Measurements from ENCODE around the gene ZDHHC11B.

ZDHHC11B gene

GRCh38 chr5:671459-672328 lies 112.8 kb downstream of the ZDHHC11B start:
- peak; percentile 69 for DNase-seq

DNA sequence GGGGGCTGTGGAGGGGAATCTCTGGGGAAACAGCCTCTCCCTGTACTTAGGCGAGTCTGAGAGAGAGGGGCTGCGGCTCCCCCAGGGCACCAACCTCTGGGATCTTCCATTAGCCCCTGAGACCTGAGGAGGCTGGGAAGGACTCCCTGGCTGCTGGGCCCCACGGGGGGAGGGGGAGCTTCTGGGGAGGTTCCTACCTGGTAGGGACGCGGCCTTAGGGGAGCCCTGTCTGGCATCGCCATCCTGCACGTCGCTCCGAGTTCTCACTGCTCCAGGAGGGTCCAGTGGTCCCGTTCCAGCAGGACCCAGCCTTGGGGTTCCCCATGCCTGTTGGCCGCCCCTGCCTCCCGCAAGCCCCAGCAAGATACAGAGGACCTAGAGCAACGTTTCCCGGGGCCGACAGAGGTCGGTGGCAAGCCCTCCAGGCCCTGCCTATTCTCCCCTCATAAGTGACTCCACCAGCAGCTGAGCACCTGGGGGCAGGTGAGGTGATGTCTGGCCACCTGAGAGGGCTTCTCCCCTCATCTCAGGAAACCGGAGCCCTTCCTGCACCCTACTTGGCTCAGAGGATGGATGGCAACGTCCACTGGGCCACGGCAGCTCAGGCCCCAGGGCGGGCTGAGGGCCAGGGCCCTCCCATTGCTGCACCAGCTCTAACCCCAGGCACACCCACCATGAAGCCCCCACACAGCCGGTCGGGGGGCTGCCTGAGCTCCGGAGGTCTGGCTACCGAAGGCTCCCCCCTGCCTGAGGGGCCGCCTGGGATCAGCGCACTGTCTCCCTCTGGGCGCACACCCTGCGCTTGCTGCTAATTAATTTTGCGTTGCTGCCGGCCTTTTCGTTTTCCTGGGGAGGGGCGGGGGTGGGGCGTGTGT lies 113.9 kb downstream of the ZDHHC11B start:
- no peak for DNase-seq

DNA sequence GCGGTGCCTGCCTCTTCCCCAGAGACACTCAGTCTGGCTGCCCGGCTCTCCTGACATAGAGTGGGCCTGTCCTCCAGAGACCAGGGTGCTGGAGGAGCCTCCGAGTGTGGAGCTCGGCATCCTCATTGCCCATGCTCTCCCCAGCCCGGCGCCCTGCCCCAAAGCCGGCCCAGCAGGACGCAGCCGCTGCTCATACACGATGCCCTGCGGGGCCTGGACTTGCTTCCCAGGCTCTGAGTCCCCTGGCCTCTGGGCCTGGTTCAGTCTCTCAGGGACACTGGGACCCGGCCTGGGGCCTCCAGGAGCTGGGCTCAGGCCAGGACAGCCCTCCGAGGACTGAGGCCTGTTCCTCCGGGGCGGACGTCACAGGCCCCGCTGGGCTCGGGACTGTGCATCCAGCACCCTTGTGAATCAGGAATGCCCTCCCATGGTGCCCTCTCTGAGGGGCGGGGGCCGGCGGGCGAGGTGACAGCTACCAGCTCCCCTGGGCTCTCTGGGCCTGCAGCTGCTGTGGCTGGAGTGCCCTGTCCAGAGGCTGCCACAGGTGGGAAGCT lies 114.6 kb downstream of the ZDHHC11B start:
- no peak for DNase-seq

GRCh38 chr5:669111-669841 lies 115.3 kb downstream of the ZDHHC11B start:
- no peak for DNase-seq

- no peak for DNase-seq
These were observed 116.1 kb downstream of the ZDHHC11B start for GRCh38 chr5:668283-668995.

DNA sequence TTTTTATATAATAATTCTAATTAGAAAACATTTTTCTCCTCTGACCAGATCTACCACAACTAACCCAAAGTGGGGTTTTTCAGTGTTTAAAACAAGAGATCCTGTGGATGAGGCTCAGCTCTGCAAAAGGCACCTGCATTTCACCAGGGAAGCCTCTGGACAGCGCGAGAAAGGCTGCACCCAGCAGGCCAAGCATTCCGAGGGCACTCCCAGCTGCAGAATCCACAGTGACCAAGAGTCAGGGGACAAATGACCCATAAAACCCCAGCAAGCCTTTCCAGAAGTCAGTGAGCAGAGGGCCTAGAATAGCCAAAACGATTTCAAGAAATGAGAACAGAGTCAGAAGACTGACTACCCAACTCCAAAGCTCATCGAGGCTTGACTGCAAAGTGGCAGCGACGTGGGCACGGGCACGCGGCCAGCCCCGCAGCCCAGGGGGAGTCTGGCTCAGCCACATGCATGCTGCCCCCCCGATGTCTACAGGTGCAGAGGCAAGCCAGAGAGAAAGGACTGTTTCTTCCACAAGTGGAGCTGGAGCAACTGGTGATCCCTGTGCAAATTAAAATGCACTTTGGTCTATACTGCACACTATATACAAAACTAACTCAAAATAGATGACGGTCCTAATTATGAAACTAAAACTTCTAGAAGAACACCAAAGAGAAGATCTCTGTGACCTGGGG lies 117.6 kb downstream of the ZDHHC11B start:
- no peak for DNase-seq

GRCh38 chr5:665956-666711 lies 118.4 kb downstream of the ZDHHC11B start:
- DNase-seq: no peak

DNA sequence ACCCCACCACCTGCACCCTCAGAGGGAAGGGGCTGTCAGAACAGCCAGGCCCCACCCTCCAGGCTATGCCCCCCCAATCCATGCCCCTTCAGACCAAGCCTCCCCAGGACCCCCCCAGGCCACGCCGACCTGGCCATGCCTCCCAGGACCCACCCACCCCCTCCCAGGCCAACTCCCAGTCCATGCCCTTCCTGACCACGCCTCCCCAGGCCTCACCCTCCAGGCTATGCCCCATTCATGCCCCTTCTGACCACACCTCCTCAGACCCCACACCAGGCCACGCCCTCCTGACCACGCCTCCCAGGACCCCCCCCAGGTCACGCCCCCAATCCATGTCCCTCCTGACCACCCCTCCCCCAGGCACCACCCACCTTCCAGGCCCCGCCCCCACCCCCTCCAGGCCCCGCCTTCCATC lies 119.0 kb downstream of the ZDHHC11B start:
- no peak for DNase-seq

GRCh38 chr5:664994-665360 lies 119.6 kb downstream of the ZDHHC11B start:
- no peak for DNase-seq

GRCh38 chr5:664343-664993 lies 120.1 kb downstream of the ZDHHC11B start:
- peak; percentile 57 for DNase-seq

DNA sequence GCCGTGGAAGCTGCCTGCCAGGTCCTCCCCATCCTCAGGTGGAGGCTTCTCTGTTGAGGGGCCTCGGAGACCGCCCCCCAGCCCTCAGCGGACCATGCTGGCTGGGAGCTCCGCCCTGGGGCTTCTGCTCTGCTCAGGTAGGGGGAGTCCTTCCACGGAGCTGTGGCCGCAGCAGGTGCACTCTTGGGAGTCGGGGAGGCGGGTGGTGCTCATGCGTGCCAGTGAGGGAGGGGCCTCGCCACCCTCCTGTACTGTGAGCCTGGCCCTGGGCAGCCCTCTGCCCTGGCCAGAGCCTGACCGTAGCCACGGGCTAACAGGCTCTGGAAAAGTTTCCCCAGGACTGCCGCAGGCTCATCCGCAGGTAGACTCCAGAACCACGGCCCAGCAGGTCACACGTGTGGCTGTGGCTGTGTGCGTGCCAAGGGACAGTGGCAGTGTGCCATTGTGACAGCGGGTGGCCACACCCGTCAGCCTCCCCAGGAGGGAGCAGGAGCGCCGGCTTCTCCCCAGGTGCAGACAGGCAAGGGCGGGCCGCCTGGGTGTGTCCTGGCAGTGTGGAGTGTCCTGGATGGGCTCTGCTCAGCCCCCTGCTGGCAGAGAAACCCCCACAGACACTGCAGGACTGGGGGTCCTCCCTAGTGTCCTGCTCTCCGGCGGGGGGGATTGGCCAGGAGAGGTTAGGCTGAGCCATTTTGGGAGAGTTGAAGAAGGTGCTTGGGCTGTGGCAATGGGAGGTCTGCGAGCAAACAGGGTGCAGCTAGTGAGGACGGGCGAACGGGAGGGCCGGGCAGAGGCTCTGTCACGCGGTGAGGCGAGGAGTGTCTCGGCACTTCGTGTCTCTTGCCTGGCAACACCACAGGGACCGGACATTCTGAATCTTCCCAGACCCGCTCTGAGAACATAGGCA lies 120.8 kb downstream of the ZDHHC11B start:
- DNase-seq: peak; percentile 93

GRCh38 chr5:662751-663435 lies 121.6 kb downstream of the ZDHHC11B start:
- DNase-seq: no peak

GRCh38 chr5:661891-662750 lies 122.4 kb downstream of the ZDHHC11B start:
- DNase-seq: no peak

DNA sequence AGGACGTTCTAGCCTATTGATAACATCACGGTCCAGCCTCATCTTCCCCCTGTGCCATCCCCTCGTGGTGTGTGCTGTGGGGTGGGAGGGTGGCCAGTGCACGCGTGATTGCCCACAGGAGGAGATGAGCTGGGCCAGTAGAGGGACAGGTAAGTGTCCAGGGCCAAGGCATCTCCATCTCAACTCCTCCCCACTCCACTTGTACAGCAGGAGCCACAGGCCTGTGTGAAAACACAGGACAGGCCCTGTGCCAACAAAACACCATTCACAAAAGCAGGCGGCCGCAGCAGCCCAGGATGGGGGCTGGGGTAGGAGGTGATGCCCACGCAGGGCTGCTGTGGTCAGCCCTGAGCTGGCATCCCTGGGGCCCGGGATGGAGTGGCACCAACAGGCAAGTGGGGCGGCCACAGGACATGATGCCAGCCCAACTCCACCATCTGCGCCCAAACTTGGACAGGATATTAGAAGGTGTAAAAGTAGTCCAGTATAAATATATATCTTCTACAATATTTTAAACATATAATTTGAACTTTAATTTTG lies 124.0 kb downstream of the ZDHHC11B start:
- DNase-seq: no peak

Measured in COR-L47 (cell line).